22Rv1 (cell line): ENCODE measurements around the gene ERC1.

Experiments used
- CTCF ChIP-seq: fragments of 450-650 bp; IDR thresholded peaks from 2 replicates; pipeline ENCODE4 v1.5.1; 2017; ENCODE audit warnings: mild to moderate bottlenecking
- ZFX ChIP-seq: fragments of 450-650 bp; IDR thresholded peaks from 2 replicates; pipeline ENCODE4 v1.6.1; 2017; ENCODE audit warnings: antibody characterized with exemption, borderline replicate concordance

DNA sequence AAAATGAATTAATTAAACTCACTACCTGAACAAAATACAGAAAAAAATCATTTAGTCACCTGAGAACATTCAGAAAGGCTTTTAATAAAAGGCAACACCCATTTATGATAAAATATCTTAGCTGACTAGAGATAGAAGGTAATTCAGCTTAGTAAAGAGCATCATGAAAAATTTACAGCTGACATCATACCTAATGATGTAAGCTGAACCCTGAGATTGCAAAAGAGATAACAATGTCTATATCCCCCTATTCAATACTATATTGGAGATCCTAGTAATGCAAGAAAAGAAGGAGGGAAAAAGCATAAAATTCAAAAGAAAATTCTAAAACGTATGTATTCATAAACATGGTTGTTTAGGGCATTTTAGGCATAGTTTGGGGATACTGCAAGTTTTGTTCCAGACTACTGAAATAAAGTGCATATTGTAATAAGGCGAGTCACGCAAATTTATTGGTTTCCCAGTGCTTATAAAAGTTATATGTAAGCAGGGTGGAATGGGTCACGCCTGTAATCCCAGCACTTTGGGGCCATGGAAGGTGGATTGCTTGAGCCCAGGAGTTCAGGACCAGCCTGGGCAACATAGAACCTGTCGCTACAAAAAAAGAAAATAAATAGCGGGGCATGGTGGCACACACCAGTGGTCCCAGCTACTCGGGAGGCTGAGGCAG lies 311.3 kb downstream of the ERC1 start:
- TF ChIP-seq CTCF, result no peak
- TF ChIP-seq ZFX, result no peak
